OCI-LY1 (cell line): ENCODE data around the gene DGCR2.
"Not testable (repeated sequence)": the region's sequence is repeated elsewhere in the genome, so short reads cannot be mapped to it uniquely, and the experiment has no call there.

Experiments
- CTCF ChIP-seq: fragments of 200-600 bp; sonication (generic), shearing (Covaris generic); IDR thresholded peaks from 2 replicates; pipeline ENCODE4 v1.5.1; 2017; ENCODE audit warnings: mild to moderate bottlenecking, antibody characterized with exemption, low read length, moderate library complexity, mixed read lengths
- EZH2 ChIP-seq: fragments of 200-600 bp; sonication (generic), shearing (Covaris generic); IDR thresholded peaks from 2 replicates; pipeline ENCODE4 v1.8.0; 2017; ENCODE audit warnings: borderline replicate concordance, mixed run types, mild to moderate bottlenecking, antibody characterized with exemption, low read length, moderate library complexity, mixed read lengths

- TF ChIP-seq CTCF, EZH2: not testable (repeated sequence)
These were observed 122.1 kb downstream of the DGCR2 start for GRCh38 chr22:19000106-19000505.
